T-helper 1 cell (primary cell): ENCODE data around the gene KDSR.
A peak's percentile ranks its signal among the peaks of the same experiment; 100 is the strongest.

ENCODE experiments used
- DNase-seq, 5 donors: peaks; one replicate each; pipeline ENCODE4 v3.0.0-alpha.2; 2012 to 2020
- total RNA-seq, 4 donors: gene quantifications; one replicate each; lab custom pipeline; 2026; lab: John Stamatoyannopoulos, UW

The KDSR gene, protein sequence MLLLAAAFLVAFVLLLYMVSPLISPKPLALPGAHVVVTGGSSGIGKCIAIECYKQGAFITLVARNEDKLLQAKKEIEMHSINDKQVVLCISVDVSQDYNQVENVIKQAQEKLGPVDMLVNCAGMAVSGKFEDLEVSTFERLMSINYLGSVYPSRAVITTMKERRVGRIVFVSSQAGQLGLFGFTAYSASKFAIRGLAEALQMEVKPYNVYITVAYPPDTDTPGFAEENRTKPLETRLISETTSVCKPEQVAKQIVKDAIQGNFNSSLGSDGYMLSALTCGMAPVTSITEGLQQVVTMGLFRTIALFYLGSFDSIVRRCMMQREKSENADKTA
- total RNA-seq: 35.1 to 40.0 (median 38.6) reads per million in 4 donors

DNA sequence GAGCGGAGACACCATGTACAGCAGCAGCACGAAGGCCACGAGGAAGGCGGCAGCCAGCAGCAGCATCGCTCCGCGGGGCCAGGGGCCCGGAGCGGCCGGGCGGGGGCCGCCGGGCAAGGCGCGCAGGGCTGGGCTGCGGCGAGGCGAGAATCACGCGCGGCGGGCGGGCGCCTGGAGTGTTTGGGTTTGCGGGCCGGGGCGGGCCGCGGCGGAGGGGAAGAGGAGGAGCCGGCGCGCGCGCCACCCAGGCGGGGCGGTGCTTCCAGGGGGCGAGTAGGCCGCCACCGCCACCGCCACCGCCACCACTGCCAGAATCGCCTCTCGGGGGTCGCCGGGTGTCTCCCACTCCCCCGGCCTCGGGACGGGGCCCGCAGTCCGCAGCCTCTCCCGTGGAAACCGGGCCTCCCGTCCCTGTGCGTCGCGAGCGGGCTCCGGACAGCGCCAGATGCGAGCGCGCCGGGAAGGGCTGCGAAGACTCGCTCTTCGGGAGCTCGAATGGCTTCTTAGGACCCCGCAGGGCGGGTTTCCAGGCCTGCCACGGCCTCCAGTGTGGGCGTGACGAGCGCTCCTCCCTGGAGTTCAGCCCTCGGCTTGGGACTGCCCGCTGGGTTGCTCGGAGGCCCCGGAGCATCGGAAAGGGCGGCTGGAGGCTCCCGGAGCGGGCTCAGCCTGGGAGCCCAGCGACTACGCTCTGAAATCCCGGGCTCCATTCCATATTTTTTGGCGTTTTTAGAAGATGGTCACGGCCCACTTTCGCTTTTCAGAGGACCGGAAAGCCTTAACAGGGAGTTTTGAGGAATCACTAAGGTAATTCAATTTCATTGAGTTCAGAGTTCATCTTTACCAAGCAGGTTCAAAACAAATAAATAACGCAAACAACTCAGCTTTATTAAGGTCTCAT lies at the start of gene KDSR:
KDSR (minus strand) TSS at position 154 of the 901 bp plus-strand sequence; CDS start at position 66, 88 bp downstream.
- peak; percentile 63 to 80 (median 75) for DNase-seq

- no peak for DNase-seq
These were observed 45.9 kb upstream of the KDSR start for GRCh38 chr18:63412953-63413352.

DNA sequence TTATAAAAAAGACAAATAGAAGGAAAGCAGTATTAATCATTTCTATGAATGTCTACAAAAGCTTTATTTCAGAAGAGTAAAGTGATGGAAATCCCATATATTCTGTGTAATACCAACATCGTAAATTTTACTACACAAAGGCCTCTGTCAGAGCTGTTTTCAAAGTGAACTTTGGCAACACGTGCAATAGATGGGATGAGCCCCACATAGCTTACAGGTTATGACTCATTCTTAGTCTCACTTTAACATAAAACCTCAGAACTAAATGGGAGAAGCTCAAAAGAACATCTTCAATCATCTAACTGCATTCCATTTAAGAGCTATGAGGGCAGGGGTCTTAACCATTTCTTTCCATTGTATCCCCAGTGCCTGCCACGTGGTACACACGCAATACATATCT lies 43.8 kb upstream of the KDSR start:
- peak in 1 of 5 donors; percentile 43 for DNase-seq

GRCh38 chr18:63409301-63409700 lies 42.3 kb upstream of the KDSR start:
- peak in 1 of 5 donors; percentile 63 for DNase-seq

- no peak for DNase-seq
These were observed 40.7 kb upstream of the KDSR start for GRCh38 chr18:63407734-63408133.

- DNase-seq: no peak
These were observed 39.0 kb upstream of the KDSR start for GRCh38 chr18:63405986-63406385.

- no peak for DNase-seq
These were observed 35.5 kb upstream of the KDSR start for GRCh38 chr18:63402246-63403162.

DNA sequence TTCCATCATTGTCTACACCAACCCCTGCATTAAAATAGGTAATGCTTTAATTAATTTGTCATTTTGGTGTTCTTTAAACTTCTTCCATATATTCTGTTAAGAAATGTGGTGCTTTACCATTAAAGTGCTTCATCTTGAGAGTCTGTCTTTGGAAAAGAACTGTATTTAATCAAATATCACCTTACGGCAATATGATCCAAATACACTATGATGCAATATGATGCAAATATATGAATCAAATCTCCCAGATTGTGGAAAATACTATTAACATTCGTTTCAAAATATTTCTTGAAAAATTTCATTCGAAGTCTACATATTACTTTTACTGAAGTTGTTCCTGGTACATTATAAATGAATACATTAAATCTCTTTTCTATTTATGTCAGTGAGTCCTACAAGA lies 32.3 kb upstream of the KDSR start:
- no peak for DNase-seq

- DNase-seq: no peak
These were observed 30.3 kb upstream of the KDSR start for GRCh38 chr18:63397349-63397748.

DNA sequence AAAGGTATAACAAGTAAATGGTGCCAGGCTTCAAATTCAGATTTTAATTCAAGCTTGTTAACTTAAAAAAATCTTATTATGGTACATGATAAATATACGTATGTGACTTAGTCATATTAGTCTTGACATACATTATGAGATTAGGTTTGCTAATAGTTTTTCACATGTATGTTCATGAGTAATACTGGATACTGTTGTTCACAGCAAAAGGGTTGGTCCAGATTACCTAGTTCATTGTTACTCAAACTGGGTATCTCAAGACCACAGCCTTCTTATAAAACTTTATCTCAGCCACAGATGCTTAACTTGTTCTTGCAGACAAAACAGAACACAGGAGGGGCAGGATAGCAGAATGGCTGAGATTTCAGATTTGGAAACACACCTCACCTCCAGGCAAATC lies 28.5 kb upstream of the KDSR start:
- no peak for DNase-seq

DNA sequence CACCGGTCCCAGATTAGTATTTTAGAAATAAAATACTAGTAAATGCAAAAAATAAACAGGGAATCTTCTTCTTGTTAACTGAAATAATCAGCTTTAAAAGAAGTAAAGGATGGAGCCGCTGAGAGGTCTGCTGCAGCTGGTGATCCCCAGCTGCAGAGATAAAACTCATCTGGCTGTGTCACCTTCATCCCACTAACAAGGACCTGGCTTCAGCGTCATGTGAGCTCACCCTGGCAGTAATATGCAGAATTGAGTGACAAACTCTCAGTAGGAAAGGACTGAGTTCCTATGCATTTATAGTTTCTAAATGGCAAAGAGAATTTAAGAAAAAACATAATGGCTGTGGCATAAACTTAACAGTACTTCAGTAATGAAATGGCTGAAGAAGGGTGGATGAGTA lies 27.9 kb upstream of the KDSR start:
- no peak for DNase-seq

GRCh38 chr18:63387861-63388260 lies 20.9 kb upstream of the KDSR start:
- DNase-seq: no peak

- DNase-seq: no peak
These were observed 15.8 kb upstream of the KDSR start for GRCh38 chr18:63382843-63383242.

GRCh38 chr18:63379639-63379962 lies 12.6 kb upstream of the KDSR start:
- no peak for DNase-seq

DNA sequence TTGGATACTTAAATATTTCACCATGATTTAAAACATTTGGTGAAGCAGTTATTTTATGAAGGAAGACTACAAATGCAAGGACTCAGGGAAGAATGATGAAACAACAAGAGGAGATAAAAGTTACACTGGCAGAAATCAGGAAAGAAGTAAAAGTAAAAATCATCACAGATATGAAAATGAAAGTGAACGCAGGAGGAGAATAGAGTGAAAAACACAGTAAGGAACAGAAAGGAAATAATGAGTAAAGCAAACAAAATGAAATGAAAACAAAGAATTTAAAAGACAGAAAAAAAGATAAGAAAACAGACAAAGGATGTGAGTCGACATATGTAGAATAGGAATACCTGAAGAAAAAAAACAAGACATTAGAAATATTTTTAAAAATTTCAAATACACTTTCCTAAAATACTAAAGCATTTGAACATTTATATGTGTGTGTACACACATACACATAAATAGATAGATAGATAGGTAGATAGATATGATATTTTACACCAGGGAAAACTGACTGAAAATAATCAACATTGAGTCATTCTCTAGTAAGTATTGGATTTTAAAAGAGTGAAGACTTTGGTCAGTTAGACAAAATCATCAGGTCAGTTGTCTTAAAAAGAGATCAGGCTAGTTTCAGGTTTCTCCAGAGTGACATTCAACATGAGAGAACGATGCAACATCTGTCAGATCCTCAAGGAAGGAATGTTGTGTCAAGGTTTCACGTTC lies 12.1 kb upstream of the KDSR start:
- DNase-seq: peak in 1 of 5 donors; percentile 38

DNA sequence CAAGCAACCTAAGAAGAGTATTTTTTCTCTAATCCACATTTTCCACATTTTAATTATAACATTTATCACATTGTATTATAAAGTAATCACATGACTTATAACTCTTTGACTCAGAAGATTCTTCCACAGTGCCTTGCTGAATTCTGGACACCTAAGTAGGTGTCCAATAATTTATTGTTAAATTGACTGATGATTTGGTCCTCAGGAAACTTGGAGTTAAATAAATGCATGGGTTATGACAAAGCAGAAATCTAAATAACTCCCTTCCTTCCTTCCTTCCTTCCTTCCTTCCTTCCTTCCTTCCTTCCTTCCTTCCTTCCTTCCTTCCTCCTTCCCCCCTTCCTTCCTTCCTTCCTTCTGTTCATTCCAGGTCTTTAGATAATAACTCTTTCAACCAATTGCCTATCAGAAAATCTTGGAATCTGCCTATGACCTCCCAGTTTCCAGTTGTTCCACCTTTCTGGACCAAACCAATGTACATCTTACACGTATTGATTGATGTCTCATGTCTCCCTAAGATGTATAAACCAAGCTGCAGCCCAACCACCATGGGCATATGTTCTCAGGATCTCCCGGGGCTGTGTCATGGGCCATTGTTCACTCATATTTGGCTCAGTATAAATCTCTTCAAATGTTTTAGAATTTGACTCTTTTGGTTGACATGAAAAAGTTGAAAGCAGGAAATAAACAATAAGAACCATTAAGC lies 10.4 kb upstream of the KDSR start:
- DNase-seq: no peak

DNA sequence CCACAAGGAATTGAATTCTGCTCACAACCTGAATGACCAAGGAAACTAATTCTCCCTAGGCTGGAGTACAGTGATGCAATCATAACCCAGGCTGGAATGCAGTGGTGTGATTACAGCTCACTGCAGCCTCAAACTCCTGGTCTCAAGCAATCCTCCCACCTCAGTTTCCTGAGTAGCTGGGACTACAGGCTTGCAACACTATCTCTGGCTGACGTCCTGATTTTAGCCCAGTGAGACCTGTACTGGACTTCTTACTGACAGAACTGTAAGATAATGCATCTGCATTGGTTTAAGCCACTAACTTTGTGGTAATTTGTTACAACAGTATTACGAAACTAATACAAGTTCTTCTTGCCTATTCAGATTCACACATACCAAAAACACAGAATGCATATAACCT lies 9.5 kb upstream of the KDSR start:
- no peak for DNase-seq

DNA sequence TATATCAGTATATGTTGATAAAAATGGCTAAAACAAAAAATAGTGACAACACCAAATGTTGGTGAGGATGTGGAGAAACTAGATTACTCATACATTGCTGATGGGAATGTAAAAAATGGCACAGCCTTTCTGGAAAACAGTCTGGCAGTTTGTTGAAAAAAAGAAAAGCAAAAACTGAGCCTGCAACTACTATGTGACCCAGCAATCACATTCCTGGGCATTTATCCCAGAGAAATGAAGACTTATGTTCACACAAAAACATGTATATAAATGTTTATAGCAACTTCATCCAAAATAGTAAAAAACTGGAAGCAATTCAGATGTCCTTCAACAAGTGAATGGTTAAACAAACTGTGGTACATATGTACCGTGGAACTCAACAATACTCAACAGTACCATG lies 7.5 kb upstream of the KDSR start:
- no peak for DNase-seq

DNA sequence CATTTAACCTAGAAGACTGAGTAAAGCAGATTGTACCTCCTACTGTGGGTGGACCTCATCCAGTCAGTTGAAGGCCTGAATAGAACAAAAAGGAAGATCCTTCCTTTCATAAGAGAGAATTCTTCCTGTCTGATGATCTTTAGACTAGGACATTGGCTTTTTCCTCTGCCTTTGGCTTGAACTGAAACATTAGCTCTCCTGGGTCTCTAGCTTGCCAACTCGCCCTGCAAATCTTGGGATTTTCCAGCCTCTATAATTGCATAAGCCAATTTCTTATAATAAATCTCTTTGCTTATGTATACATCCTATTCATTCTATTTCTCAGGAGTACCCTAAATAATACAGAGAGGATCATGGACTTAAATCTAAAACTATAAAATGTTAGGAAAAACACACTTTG lies 6.2 kb upstream of the KDSR start:
- DNase-seq: no peak

GRCh38 chr18:63368611-63369010 lies 1.6 kb upstream of the KDSR start:
- DNase-seq: no peak

GRCh38 chr18:63366213-63367052 lies 573 bp downstream of the KDSR start:
- peak; percentile 38 to 71 (median 60) for DNase-seq
